Dermis blood vessel endothelial cell (primary cell): ENCODE measurements around the gene C16orf92. TPM values are rescaled to one million over a fixed set of nuclear protein-coding genes. Genes with fewer than 3 reads are reported as not detected.

Experiments used
- DNase-seq: peaks from one replicate; pipeline ENCODE4 v3.0.0; 2010
- total RNA-seq: library from RNA; depleted of rRNA; stranded (reverse); fragments of >200 nt; gene quantifications from 2 replicates; pipeline ENCODE4 v1.2.3, GENCODE V29; 2014

The C16orf92 gene
- total RNA-seq, 1 donor from 2014 or later = not detected

GRCh38 chr16:30063278-30063892 is 40.4 kb downstream of the C16orf92 start:
- DNase-seq = no peak

DNA sequence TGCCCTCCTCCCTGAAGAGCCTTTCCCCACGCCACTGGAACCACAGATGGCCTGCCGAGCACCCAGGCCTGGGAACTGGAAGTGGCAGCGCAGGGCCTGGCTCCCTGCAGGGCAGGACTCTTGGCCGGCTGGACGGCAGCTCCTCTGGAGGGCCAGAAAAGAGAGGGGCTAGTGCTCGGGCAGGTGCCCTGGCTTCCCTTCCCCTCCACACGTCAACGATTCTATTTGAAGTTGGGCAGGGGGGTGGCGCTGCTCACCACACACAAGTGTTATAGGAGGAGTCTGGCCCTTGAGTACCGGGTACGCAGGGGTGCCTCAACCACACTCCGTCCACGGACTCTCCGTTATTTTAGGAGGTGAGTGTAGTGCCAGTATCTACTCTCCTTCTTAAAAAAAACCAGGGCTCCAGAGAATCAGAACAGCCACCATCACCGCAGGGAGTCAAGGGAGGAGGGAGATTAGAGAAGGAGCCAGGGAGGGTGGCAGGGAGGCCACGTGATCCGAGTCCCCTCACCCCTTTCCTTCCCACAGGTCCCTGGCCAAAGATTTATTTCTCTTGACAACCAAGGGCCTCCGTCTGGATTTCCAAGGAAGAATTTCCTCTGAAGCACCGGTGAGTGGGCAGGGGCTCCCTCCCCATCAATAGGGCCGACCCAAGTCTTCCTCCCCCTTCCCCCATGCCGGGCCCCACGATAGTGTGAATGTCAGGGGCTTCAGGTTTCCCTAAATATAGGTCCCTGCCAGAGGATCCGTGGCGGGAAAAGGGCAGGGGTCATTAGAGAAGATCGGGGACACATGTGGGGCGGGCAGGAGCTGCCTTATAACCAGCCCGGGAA is 41.1 kb downstream of the C16orf92 start:
- peak; percentile 55 for DNase-seq

GRCh38 chr16:30064729-30065101 is 41.7 kb downstream of the C16orf92 start:
- DNase-seq = no peak

DNA sequence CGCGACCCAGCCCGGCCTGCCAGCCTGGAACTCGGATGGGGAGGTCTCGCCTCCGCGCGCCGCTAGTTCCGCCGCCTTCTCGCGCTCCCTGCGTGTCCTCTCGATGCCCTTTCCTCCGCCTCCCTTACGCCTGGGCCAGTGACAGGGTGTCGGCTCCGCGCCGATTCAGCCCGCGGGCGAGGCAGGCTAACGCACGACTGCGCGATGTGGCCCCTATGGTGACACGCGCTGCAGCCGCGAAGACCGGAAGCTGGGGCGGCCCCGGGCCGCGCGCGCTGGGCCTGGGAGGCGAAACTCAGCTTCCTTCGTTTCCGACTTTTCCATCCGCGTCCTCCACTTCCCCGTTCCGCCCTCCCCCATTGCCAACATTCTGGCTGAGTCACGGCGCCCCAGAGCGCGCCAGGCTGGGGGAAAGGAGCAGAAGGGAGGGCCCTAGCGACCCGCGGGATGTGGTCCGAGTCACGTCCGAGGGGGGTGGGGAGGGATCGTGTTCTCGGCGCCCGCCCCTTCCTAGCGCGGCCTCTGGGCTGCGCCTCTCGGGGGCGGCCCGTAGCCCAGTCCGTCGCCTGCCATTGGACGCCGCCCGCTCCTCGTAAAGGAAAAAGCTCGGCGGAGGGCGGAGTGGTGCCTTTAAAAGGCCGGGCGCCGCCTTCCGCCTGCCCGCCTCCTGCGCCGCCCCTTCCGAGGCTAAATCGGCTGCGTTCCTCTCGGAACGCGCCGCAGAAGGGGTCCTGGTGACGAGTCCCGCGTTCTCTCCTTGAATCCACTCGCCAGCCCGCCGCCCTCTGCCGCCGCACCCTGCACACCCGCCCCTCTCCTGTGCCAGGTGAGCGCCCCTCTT is 42.3 kb downstream of the C16orf92 start, which contains the start of gene ALDOA:
Gene ALDOA, plus strand, starts transcription at position 659 of the 841 bp plus-strand sequence. CDS start 1,138 bp downstream, outside the sequence.
- peak; percentile 99 for DNase-seq

- DNase-seq = peak; percentile 71
Measured at GRCh38 chr16:30065943-30066760, 43.2 kb downstream of the C16orf92 start.

GRCh38 chr16:30066761-30067583 is 44.0 kb downstream of the C16orf92 start:
- peak; percentile 16 for DNase-seq

GRCh38 chr16:30067584-30067916 is 44.6 kb downstream of the C16orf92 start:
- DNase-seq = no peak

GRCh38 chr16:30068333-30068732 is 45.3 kb downstream of the C16orf92 start:
- no peak for DNase-seq

DNA sequence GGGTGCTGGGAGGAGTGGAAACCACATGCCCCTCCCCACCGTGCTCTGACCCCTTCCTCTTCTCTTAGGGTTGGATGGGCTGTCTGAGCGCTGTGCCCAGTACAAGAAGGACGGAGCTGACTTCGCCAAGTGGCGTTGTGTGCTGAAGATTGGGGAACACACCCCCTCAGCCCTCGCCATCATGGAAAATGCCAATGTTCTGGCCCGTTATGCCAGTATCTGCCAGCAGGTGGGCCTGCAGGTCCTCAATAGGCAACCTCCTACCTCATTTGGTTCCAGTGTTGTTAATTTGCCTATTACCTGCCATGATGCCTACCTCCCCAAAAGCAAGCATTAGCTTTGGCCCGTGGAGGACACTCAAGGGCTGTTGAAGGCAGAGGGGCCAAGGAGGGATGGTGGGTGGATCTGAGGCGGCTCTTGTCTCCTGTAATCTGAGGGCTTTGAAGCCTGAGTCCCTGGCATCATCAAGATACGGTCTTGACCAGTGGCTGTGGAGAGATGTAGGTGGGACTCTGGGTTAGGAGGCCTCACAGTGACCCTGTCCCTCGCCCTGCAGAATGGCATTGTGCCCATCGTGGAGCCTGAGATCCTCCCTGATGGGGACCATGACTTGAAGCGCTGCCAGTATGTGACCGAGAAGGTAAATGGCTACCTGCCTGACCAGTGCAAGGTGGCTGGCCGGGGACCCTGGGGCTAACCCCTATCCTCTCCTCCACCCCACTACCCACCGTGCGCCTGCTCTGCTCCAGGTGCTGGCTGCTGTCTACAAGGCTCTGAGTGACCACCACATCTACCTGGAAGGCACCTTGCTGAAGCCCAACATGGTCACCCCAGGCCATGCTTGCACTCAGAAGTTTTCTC is 46.0 kb downstream of the C16orf92 start:
- peak; percentile 65 for DNase-seq

- no peak for DNase-seq
Measured at GRCh38 chr16:30069611-30070462, 46.8 kb downstream of the C16orf92 start.

DNA sequence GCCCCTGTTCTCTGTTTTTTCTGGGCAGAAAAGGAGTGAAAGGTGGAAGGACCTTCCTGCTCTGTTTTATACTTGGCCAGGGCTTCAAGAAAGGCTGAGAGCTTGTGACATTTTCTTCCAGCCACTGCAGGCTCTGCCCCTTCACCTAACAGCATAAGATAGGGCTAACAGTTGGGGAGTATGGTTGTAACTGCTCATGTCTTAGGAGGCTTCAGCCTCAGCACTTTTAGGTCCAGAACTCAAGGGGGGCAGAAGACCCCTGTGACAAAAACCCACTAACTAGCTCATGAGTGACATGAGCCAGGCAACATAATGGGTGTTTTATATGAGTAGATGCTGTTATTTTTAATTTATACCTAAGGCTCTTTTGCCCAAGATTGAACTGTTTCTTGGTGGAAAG is 47.5 kb downstream of the C16orf92 start:
- DNase-seq = no peak

Other genes starting within 250 kb of the C16orf92 start
- not detected in 2 replicates for gene ZG16, start 244.9 kb upstream of the C16orf92 start, total RNA-seq
- 26.7 and 76.9 TPM in 2 replicates for gene KIF22, start 232.4 kb upstream of the C16orf92 start, total RNA-seq
- 130 and 265 TPM in 2 replicates for gene MAZ, start 216.7 kb upstream of the C16orf92 start, total RNA-seq
- 0.68 TPM in 1 of 2 replicates, not detected in the other for gene PRRT2, start 211.0 kb upstream of the C16orf92 start, total RNA-seq
- gene PAGR1, start 207.0 kb upstream of the C16orf92 start, total RNA-seq = 23.5 and 30.1 TPM in 2 replicates
- gene MVP, start 202.7 kb upstream of the C16orf92 start, total RNA-seq = 222 and 262 TPM in 2 replicates
- gene CDIPT, start 160.0 kb upstream of the C16orf92 start, total RNA-seq = 107 and 117 TPM in 2 replicates
- 0.68 and 2.2 TPM in 2 replicates for gene SEZ6L2, start 123.6 kb upstream of the C16orf92 start, total RNA-seq
- 0.47 TPM in 1 of 2 replicates, not detected in the other for gene ASPHD1, start 122.7 kb upstream of the C16orf92 start, total RNA-seq
- gene KCTD13, start 97.0 kb upstream of the C16orf92 start, total RNA-seq = 7.7 and 15.7 TPM in 2 replicates
- gene TMEM219, start 61.1 kb upstream of the C16orf92 start, total RNA-seq = 61.6 and 125 TPM in 2 replicates
- 159 and 160 TPM in 2 replicates for gene TAOK2, start 49.3 kb upstream of the C16orf92 start, total RNA-seq
- 6.3 and 9.3 TPM in 2 replicates for gene HIRIP3, start 27.6 kb upstream of the C16orf92 start, total RNA-seq
- 21.4 and 22.3 TPM in 2 replicates for gene INO80E, start 27.0 kb upstream of the C16orf92 start, total RNA-seq
- gene DOC2A, start 12.2 kb upstream of the C16orf92 start, total RNA-seq = 0.47 and 2.0 TPM in 2 replicates
- 0.47 TPM in 1 of 2 replicates, not detected in the other for gene TLCD3B, start 8.1 kb downstream of the C16orf92 start, total RNA-seq
- gene ALDOA, start 42.6 kb downstream of the C16orf92 start, total RNA-seq = 286 and 586 TPM in 2 replicates
- 220 and 256 TPM in 2 replicates for gene PPP4C, start 52.8 kb downstream of the C16orf92 start, total RNA-seq
- 0.17 and 0.23 TPM in 2 replicates for gene TBX6, start 68.7 kb downstream of the C16orf92 start, total RNA-seq
- gene YPEL3, start 73.0 kb downstream of the C16orf92 start, total RNA-seq = 25.0 and 28.2 TPM in 2 replicates
- 1.1 and 2.2 TPM in 2 replicates for gene GDPD3, start 90.3 kb downstream of the C16orf92 start, total RNA-seq
- gene MAPK3, start 100.0 kb downstream of the C16orf92 start, total RNA-seq = 38.7 and 60.6 TPM in 2 replicates
- 1.9 and 4.7 TPM in 2 replicates for gene CORO1A, start 160.4 kb downstream of the C16orf92 start, total RNA-seq
- 57.5 and 245 TPM in 2 replicates for gene BOLA2B, start 170.5 kb downstream of the C16orf92 start, total RNA-seq
- 44.0 and 72.8 TPM in 2 replicates for gene SLX1A, start 170.7 kb downstream of the C16orf92 start, total RNA-seq
- 2.6 and 7.1 TPM in 2 replicates for gene SULT1A3, start 176.1 kb downstream of the C16orf92 start, total RNA-seq
- gene NPIPB13, start 225.3 kb downstream of the C16orf92 start, total RNA-seq = 1.1 and 4.3 TPM in 2 replicates